ENCODE measurements around the gene RFLNA.

RFLNA gene

DNA sequence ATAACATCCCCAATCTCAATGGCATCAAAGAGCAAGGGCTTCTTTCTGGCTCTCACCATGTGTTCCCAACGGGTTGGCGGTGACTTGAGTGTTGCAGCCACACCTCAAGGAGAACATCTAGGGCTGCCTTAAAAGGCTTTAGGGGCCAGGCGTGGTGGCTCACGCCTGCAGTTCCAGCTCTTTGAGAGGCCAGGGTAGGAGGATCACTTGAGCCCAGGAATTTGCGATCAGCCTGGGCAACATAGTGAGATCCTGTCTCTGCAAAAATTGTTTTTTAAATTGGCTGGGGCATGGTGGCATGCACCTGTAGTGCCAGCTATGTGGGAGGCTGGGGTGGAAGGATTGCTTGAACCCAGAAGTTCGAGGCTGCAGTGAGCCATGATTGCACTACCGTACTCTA, 14.9 kb downstream of the RFLNA start:
- H3K36me3 ChIP-seq (ENCODE audit: control insufficient read depth, insufficient read depth, low read length) = no peaks in the 10 kb centered on the region
- no peak overlapping the region for H3K27ac ChIP-seq (ENCODE audit: insufficient read depth, low read length, poor library complexity, severe bottlenecking)
- no peaks in the 10 kb centered on the region for H3K27me3 ChIP-seq (replicated peaks; ENCODE audit: control insufficient read depth, insufficient read depth, low read length, poor library complexity, severe bottlenecking)
- no peaks in the 10 kb centered on the region for H3K4me1 ChIP-seq (ENCODE audit: control insufficient read depth, insufficient read depth, low read length, poor library complexity, severe bottlenecking)
- H3K9me3 ChIP-seq (ENCODE audit: control insufficient read depth, low read length) = no peaks in the 10 kb centered on the region
- no peak for DNase-seq
- H3K4me3 ChIP-seq (ENCODE audit: insufficient read depth, low read depth, low read length, poor library complexity, severe bottlenecking) = no peak overlapping the region

DNA sequence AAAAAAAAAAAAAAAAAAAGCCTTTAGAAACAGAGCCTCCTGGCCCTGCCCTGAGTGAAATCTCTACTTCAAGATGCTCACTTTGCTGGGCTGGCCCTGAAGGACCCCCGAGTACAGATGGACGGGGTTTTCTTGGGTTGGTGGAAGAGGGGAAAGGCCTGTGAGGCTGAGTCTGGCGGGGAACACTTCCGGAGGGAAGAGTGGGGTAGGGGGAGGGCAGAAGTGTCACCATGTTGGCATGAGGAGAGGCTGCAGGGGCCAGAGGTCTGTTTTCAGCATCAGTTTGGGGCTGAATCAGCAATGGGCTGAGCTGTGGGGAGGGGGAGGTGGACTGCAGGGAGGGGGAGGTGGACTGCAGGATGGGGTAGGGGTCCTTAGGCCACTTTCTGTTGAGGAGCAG, 15.3 kb downstream of the RFLNA start:
- no peak for DNase-seq
- H3K9me3 ChIP-seq (ENCODE audit: control insufficient read depth, low read length) = no peaks in the 10 kb centered on the region
- no peaks in the 10 kb centered on the region for H3K27me3 ChIP-seq (replicated peaks; ENCODE audit: control insufficient read depth, insufficient read depth, low read length, poor library complexity, severe bottlenecking)

DNA sequence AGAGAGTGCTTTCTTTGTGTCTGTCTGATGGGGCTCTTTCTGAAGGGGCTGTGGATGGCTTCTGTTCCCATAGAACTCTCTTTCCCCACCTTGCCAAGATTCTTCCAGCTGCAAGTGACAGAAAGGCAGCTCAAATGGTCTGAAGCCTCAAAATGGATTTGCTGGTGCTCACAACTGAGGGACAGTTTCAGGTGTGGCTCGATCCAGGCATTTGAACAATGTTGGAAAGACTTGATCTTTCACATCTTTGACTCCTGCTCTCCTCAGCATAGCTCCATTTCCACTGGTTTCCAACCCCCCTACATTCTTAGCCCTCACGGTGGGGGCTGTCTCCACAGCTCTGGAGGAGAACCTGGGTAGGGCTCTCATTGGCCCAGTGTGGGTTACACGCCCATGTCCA, 15.9 kb downstream of the RFLNA start:
- Histone ChIP-seq H3K27ac (ENCODE audit: insufficient read depth, low read length, poor library complexity, severe bottlenecking) (no peak overlapping the region), H3K9me3 (ENCODE audit: control insufficient read depth, low read length) (no peaks in the 10 kb centered on the region), H3K27me3 (replicated peaks; ENCODE audit: control insufficient read depth, insufficient read depth, low read length, poor library complexity, severe bottlenecking) (no peaks in the 10 kb centered on the region), H3K4me1 (ENCODE audit: control insufficient read depth, insufficient read depth, low read length, poor library complexity, severe bottlenecking) (no peaks in the 10 kb centered on the region), H3K4me3 (ENCODE audit: insufficient read depth, low read depth, low read length, poor library complexity, severe bottlenecking) (no peak overlapping the region), H3K36me3 (ENCODE audit: control insufficient read depth, insufficient read depth, low read length) (no peaks in the 10 kb centered on the region)
- DNase-seq = no peak

More for the DNA sequence above, 15.3 kb downstream of the RFLNA start:
- Histone ChIP-seq H3K4me3 (ENCODE audit: insufficient read depth, low read depth, low read length, poor library complexity, severe bottlenecking) (no peak overlapping the region), H3K27ac (ENCODE audit: insufficient read depth, low read length, poor library complexity, severe bottlenecking) (no peak overlapping the region), H3K4me1 (ENCODE audit: control insufficient read depth, insufficient read depth, low read length, poor library complexity, severe bottlenecking) (no peaks in the 10 kb centered on the region), H3K36me3 (ENCODE audit: control insufficient read depth, insufficient read depth, low read length) (no peaks in the 10 kb centered on the region)

DNA sequence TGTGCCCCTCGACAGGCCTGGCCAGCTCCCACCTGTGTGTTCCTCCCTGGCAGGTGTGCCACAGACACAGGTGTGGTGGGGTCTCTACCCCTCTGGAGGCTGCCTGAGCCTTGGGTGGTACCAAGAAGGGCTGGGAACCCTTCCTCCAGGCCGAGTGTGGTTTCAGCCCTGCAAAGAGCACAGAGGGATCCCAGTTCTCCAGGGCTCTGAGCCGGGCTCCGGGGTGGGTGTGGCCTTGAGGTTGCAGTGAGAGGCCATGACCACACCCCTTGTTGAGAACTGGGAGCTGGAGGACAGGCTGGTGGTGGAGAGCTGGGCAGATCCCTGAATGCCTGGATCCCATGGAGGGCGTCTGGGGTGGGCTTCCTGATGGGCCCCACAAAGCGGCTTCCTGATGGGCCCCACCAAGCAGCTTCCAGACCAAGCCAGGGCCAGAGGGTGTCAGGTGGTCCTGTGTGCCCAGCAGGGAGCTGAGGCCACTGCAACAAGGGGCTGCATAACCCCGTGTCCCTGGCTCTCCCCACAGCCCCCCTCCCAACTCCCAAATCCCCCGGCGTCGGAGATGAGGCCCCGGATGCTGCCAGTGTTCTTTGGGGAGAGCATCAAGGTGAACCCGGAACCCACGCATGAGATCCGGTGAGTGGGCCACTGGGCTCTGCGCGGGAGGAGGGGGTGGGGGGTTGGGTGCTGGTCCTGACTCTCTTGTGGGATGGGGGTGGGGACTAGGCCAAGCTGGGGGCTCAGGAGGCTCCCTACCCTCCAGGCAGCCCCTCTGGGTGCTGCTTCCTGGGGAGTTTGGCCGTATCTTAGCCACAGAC, 16.6 kb downstream of the RFLNA start:
- H3K4me3 ChIP-seq (ENCODE audit: insufficient read depth, low read depth, low read length, poor library complexity, severe bottlenecking) = no peak overlapping the region
- no peak for DNase-seq
- H3K9me3 ChIP-seq (ENCODE audit: control insufficient read depth, low read length) = no peaks in the 10 kb centered on the region
- no peaks in the 10 kb centered on the region for H3K4me1 ChIP-seq (ENCODE audit: control insufficient read depth, insufficient read depth, low read length, poor library complexity, severe bottlenecking)
- H3K27me3 ChIP-seq (replicated peaks; ENCODE audit: control insufficient read depth, insufficient read depth, low read length, poor library complexity, severe bottlenecking) = no peaks in the 10 kb centered on the region
- H3K36me3 ChIP-seq (ENCODE audit: control insufficient read depth, insufficient read depth, low read length) = no peaks in the 10 kb centered on the region
- H3K27ac ChIP-seq (ENCODE audit: insufficient read depth, low read length, poor library complexity, severe bottlenecking) = no peak overlapping the region

DNA sequence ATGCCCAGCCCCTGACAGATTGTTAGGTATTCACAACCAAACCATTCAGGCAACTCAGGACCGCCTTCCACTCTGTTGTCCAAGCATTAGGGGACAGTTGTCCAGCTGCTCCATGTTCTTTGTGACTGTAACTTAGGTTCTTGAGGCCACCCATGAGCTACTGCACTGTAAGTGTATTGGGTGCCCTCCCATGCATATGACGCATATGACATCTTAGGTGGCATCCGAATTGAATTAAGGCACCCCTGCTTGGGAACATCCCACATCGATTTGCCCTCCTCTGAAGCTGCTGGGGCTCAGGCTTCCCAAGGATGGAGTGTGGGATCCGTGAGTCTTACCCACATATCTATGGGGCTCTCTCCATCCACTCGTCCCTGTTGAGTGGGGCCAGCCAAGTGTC, 17.7 kb downstream of the RFLNA start:
- no peak overlapping the region for H3K27ac ChIP-seq (ENCODE audit: insufficient read depth, low read length, poor library complexity, severe bottlenecking)
- no peaks in the 10 kb centered on the region for H3K27me3 ChIP-seq (replicated peaks; ENCODE audit: control insufficient read depth, insufficient read depth, low read length, poor library complexity, severe bottlenecking)
- H3K9me3 ChIP-seq (ENCODE audit: control insufficient read depth, low read length) = no peaks in the 10 kb centered on the region
- H3K4me3 ChIP-seq (ENCODE audit: insufficient read depth, low read depth, low read length, poor library complexity, severe bottlenecking) = no peak overlapping the region
- H3K36me3 ChIP-seq (ENCODE audit: control insufficient read depth, insufficient read depth, low read length) = no peaks in the 10 kb centered on the region
- H3K4me1 ChIP-seq (ENCODE audit: control insufficient read depth, insufficient read depth, low read length, poor library complexity, severe bottlenecking) = no peaks in the 10 kb centered on the region
- DNase-seq = no peak

DNA sequence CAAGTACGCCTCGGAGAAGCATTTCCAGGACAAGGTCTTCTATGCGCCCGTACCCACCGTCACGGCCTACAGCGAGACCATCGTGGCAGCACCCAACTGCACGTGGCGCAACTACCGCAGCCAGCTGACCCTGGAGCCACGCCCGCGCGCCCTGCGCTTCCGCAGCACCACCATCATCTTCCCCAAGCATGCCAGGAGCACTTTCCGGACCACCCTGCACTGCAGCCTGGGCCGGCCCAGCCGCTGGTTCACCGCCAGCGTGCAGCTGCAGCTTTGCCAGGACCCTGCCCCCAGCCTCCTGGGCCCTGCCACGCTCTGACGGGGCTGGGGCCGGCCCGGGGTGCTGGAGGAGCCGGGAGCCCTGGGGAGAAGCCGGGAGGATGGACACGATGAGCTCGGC, 19.3 kb downstream of the RFLNA start:
- Histone ChIP-seq H3K4me3 (ENCODE audit: insufficient read depth, low read depth, low read length, poor library complexity, severe bottlenecking) (no peak overlapping the region), H3K4me1 (ENCODE audit: control insufficient read depth, insufficient read depth, low read length, poor library complexity, severe bottlenecking) (no peaks in the 10 kb centered on the region), H3K36me3 (ENCODE audit: control insufficient read depth, insufficient read depth, low read length) (no peaks in the 10 kb centered on the region), H3K27ac (ENCODE audit: insufficient read depth, low read length, poor library complexity, severe bottlenecking) (no peak overlapping the region), H3K27me3 (replicated peaks; ENCODE audit: control insufficient read depth, insufficient read depth, low read length, poor library complexity, severe bottlenecking) (no peaks in the 10 kb centered on the region), H3K9me3 (ENCODE audit: control insufficient read depth, low read length) (no peaks in the 10 kb centered on the region)
- DNase-seq = no peak

DNA sequence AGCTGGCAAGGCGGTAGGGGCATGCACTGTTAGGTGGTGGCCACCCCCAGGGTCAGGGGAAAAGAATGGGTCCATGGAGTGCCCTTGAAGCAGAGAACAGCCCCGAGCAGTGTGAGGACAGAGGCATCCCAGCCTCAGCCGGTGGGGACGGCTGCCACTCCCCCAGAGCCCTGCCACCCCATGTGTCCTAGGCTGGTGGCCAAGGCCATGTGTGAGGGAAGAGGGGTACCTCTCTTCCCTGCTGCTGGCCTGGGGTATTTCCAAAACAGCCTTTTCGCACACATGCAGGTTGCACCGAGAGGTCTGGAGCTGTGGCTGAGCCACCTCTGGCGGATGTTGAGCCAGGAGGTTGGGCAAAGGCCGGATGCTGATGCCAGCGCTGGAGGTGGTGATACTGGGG, 19.9 kb downstream of the RFLNA start:
- H3K4me3 ChIP-seq (ENCODE audit: insufficient read depth, low read depth, low read length, poor library complexity, severe bottlenecking) = no peak overlapping the region
- H3K27ac ChIP-seq (ENCODE audit: insufficient read depth, low read length, poor library complexity, severe bottlenecking) = no peak overlapping the region
- no peaks in the 10 kb centered on the region for H3K36me3 ChIP-seq (ENCODE audit: control insufficient read depth, insufficient read depth, low read length)
- no peak for DNase-seq
- H3K4me1 ChIP-seq (ENCODE audit: control insufficient read depth, insufficient read depth, low read length, poor library complexity, severe bottlenecking) = no peaks in the 10 kb centered on the region
- H3K9me3 ChIP-seq (ENCODE audit: control insufficient read depth, low read length) = no peaks in the 10 kb centered on the region
- H3K27me3 ChIP-seq (replicated peaks; ENCODE audit: control insufficient read depth, insufficient read depth, low read length, poor library complexity, severe bottlenecking) = no peaks in the 10 kb centered on the region

DNA sequence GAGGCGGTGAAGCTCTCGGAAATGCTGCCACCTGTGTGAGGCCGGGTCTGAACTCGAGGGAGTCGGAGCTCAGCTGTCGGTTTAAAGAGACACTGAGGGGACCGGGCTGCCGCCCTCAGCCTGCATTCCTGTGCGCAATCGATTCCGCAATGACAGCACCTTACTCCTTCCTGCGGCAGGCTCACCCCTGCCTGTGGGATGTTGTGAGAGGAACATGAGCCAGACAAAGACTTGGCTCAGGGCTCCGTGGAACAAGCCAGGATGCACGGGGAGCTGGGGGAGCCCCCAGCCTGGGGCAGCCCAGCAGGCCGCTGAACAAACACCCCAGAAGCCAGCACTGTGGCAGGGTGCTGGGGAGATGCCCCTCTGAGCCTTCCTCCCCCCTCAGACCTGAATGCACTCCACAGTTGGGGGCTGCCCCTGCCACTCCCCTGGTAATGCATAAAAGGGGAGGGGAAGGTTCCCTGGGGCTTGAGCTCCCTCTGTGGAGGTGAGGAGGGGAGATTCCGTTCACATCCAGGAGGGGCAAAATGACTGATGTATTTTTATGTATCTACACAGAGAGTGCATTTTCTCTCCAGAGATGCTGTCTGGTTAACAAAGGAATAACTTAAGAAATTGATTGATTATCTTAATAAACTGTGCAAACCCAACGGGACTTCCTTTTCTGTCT, 20.6 kb downstream of the RFLNA start:
- Histone ChIP-seq H3K27me3 (replicated peaks; ENCODE audit: control insufficient read depth, insufficient read depth, low read length, poor library complexity, severe bottlenecking) (no peaks in the 10 kb centered on the region), H3K36me3 (ENCODE audit: control insufficient read depth, insufficient read depth, low read length) (no peaks in the 10 kb centered on the region), H3K9me3 (ENCODE audit: control insufficient read depth, low read length) (no peaks in the 10 kb centered on the region), H3K27ac (ENCODE audit: insufficient read depth, low read length, poor library complexity, severe bottlenecking) (no peak overlapping the region), H3K4me1 (ENCODE audit: control insufficient read depth, insufficient read depth, low read length, poor library complexity, severe bottlenecking) (no peaks in the 10 kb centered on the region), H3K4me3 (ENCODE audit: insufficient read depth, low read depth, low read length, poor library complexity, severe bottlenecking) (no peak overlapping the region)
- DNase-seq = no peak

DNA sequence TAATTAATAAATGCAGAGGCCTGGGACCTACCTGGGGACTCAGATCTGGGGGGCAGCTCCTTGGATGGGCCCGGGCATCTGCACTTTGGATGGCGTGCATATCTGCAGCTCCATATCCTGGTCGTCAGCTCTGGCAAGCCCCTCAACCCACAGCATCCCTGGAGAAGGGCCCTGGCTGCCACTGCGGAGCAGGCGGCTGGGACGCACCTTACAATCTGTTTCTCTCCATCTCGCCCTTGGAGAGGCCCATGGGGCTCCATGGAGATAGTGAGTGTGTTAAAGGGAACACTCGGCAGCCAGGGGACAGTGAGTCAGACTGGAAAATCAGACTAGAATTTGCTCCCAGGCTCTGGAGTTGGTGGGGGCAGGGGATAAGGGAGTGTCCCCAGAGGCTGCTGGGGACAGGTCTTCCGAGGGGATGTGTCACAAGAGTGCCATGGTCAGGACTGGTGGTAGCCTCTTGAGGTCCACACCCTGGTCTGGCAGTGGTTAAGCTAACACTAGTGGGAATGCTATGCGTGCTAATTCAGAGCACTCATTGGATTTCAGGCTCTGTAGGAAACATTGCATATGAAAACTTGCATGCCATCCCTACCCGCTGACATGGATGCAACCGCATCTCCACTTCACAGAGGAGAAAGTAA, 21.5 kb downstream of the RFLNA start:
- H3K4me3 ChIP-seq (ENCODE audit: insufficient read depth, low read depth, low read length, poor library complexity, severe bottlenecking) = no peak overlapping the region
- no peaks in the 10 kb centered on the region for H3K27me3 ChIP-seq (replicated peaks; ENCODE audit: control insufficient read depth, insufficient read depth, low read length, poor library complexity, severe bottlenecking)
- H3K9me3 ChIP-seq (ENCODE audit: control insufficient read depth, low read length) = no peaks in the 10 kb centered on the region
- DNase-seq = no peak
- no peaks in the 10 kb centered on the region for H3K4me1 ChIP-seq (ENCODE audit: control insufficient read depth, insufficient read depth, low read length, poor library complexity, severe bottlenecking)
- H3K27ac ChIP-seq (ENCODE audit: insufficient read depth, low read length, poor library complexity, severe bottlenecking) = no peak overlapping the region
- no peaks in the 10 kb centered on the region for H3K36me3 ChIP-seq (ENCODE audit: control insufficient read depth, insufficient read depth, low read length)

DNA sequence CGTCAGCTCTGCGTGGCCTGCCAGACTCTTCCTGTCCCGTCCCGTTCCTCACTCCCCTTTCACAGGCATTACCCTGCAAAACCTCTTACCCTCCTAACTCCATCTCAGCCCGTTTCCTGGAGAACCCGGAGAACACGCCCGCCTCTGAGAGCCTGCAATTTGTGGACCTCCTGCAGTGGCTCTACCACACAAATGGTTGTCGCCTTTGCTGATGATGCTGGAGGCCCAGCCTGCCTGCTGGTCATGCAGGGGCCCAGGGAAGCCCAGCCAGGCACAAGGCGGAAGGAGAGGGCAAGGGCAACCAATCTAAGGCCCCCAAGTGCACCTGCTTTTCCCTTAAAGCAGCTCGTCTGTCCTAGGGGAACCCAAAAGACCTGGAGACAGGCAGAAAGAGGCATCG, 22.5 kb downstream of the RFLNA start:
- DNase-seq = no peak
- H3K36me3 ChIP-seq (ENCODE audit: control insufficient read depth, insufficient read depth, low read length) = no peaks in the 10 kb centered on the region
- no peaks in the 10 kb centered on the region for H3K9me3 ChIP-seq (ENCODE audit: control insufficient read depth, low read length)
- H3K4me1 ChIP-seq (ENCODE audit: control insufficient read depth, insufficient read depth, low read length, poor library complexity, severe bottlenecking) = no peaks in the 10 kb centered on the region
- no peak overlapping the region for H3K27ac ChIP-seq (ENCODE audit: insufficient read depth, low read length, poor library complexity, severe bottlenecking)
- no peaks in the 10 kb centered on the region for H3K27me3 ChIP-seq (replicated peaks; ENCODE audit: control insufficient read depth, insufficient read depth, low read length, poor library complexity, severe bottlenecking)
- H3K4me3 ChIP-seq (ENCODE audit: insufficient read depth, low read depth, low read length, poor library complexity, severe bottlenecking) = no peak overlapping the region

Data from effector memory CD4-positive, alpha-beta T cell (primary cell).